A549 (cell line): ENCODE data around the gene SYT5. TPM values are rescaled to one million over a fixed set of nuclear protein-coding genes. Genes with fewer than 3 reads are reported as not detected.
A peak's percentile ranks its signal among the peaks of the same experiment; 100 is the strongest.

Experiments
- ATAC-seq, 2 experiments: fragments of 200-7000 bp in 1 of 2; fragments of >200 bp in 1 of 2; cut with Nextera tagmentation in 1 of 2; cut with Tn5 transposase in 1 of 2; 3 replicates each; pipeline versions ENCODE4 v1.8.0 to v1.9.1; 2018 to 2020; ENCODE audit warnings: mild to moderate bottlenecking in 1 of 2, moderate library complexity in 1 of 2
- CTCF ChIA-PET: fragments of 300-600 bp; sonication (Branson Sonifier 250); formaldehyde crosslinking; extraction: SDS; loops from one replicate; lab custom pipeline; 2021; ENCODE audit warnings: antibody characterized with exemption, inconsistent platforms; lab: Yijun Ruan, JAX
- POLR2A ChIA-PET: fragments of 350-600 bp; formaldehyde crosslinking; extraction: SDS; loops from one replicate; lab custom pipeline; 2021; ENCODE audit warnings: antibody characterized with exemption, inconsistent platforms; lab: Yijun Ruan, JAX
- DNase-seq, 2 experiments: peaks; one replicate each; pipeline versions ENCODE4 v3.0.0 to v3.0.0-alpha.2; 2011 to 2016; ENCODE audit warnings: low read depth in 1 of 2, low spot score in 1 of 2
- FAIRE-seq: peaks from 2 replicates; lab custom pipeline; 2011; peaks lifted over from hg19 to GRCh38; lab: Jason Lieb, UNC
- H3K27ac ChIP-seq, 2 experiments: fragments of >200 bp; sonication (Bioruptor Twin); formaldehyde crosslinking; 3 replicates each; pipeline ENCODE4 v1.5.1; 2016 to 2017
- H3K4me1 ChIP-seq: fragments of >200 bp; sonication (Bioruptor Twin); formaldehyde crosslinking; 3 replicates; pipeline ENCODE4 v1.6.1; 2016
- H3K4me2 ChIP-seq: fragments of >200 bp; sonication (Bioruptor Twin); formaldehyde crosslinking; 3 replicates; pipeline ENCODE4 v1.6.1; 2016
- H3K4me3 ChIP-seq: fragments of >200 bp; sonication (Bioruptor Twin); formaldehyde crosslinking; 3 replicates; pipeline ENCODE4 v1.5.1; 2016
- H3K9me3 ChIP-seq: fragments of >200 bp; sonication (Bioruptor Twin); formaldehyde crosslinking; 3 replicates; pipeline ENCODE4 v1.6.1; 2016
- CBX2 ChIP-seq: fragments of 200-600 bp; sonication (generic); IDR thresholded peaks from 2 replicates; pipeline ENCODE4 v1.6.1; 2016; ENCODE audit warnings: low read depth, mild to moderate bottlenecking, borderline replicate concordance
- CEBPB ChIP-seq, 2 experiments: fragments of >200 bp in 1 of 2; sonication (Bioruptor Twin) in 1 of 2; formaldehyde crosslinking in 1 of 2; IDR thresholded peaks; 2 replicates each; pipeline ENCODE4 v1.6.1; 2012 to 2016
- ESRRA ChIP-seq: fragments of 150-350 bp; IDR thresholded peaks from 2 replicates; pipeline ENCODE4 v1.6.1; 2014; ENCODE audit warnings: mild to moderate bottlenecking, low read length, borderline replicate concordance
- HMGXB4 ChIP-seq: fragments of 250-450 bp; sonication (Bioruptor Pico); IDR thresholded peaks from 2 replicates; pipeline ENCODE4 v1.5.0; 2021; ENCODE audit warnings: mild to moderate bottlenecking, moderate library complexity, borderline replicate concordance
- HOXB13 ChIP-seq: fragments of 250-450 bp; sonication (Bioruptor Pico); IDR thresholded peaks from 2 replicates; pipeline ENCODE4 v1.5.0; 2020; ENCODE audit warnings: low read depth, mild to moderate bottlenecking, moderate library complexity
- JUN ChIP-seq, 2 experiments: fragments of >200 bp; sonication (Bioruptor Twin); formaldehyde crosslinking; IDR thresholded peaks; 2 replicates in 1 of 2; 3 replicates in 1 of 2; pipeline ENCODE4 v1.6.1; 2016 to 2017
- KDM5A ChIP-seq: fragments of 200-600 bp; sonication (generic); IDR thresholded peaks from 2 replicates; pipeline ENCODE4 v1.6.1; 2016; ENCODE audit warnings: antibody characterized with exemption, mild to moderate bottlenecking
- POLR2A ChIP-seq: IDR thresholded peaks from 2 replicates; pipeline ENCODE4 v1.6.1; 2012; ENCODE audit warnings: mild to moderate bottlenecking, low read length
- RARB ChIP-seq: fragments of 250-450 bp; sonication (Bioruptor Pico); IDR thresholded peaks from 2 replicates; pipeline ENCODE4 v1.8.0; 2021; ENCODE audit warnings: mild to moderate bottlenecking, moderate library complexity
- RCOR1 ChIP-seq: fragments of 150-350 bp; IDR thresholded peaks from 2 replicates; pipeline ENCODE4 v1.6.1; 2014; ENCODE audit warnings: antibody characterized with exemption, low read length, low read depth
- RNF2 ChIP-seq: fragments of 200-600 bp; sonication (generic); IDR thresholded peaks from 2 replicates; pipeline ENCODE4 v1.6.1; 2016; ENCODE audit warnings: low read depth, mild to moderate bottlenecking, antibody characterized with exemption, moderate library complexity, borderline replicate concordance
- SMC3 ChIP-seq: fragments of >200 bp; sonication (Bioruptor Twin); formaldehyde crosslinking; IDR thresholded peaks from 3 replicates; pipeline ENCODE4 v1.6.1; 2018; ENCODE audit warnings: inconsistent platforms
- USF2 ChIP-seq: fragments of 450-650 bp; IDR thresholded peaks from 2 replicates; pipeline ENCODE4 v1.6.1; 2014; ENCODE audit warnings: antibody characterized with exemption
- WGBS: methylation state at CpG from one replicate; pipeline ENCODE4 v1.1.6; 2017; ENCODE audit errors: missing lambda C conversion rate; 5-methylcytosine and 5-hydroxymethylcytosine counted together
- polyA plus RNA-seq, 4 experiments: library from polyadenylated mRNA; depleted of rRNA in 3 of 4; stranded (reverse); fragments of >200 nt; fragmentation: RNase III in 1 of 4; extraction: RNeasy Plus Mini Kit Qiagen cat#74134 plus additional on column Dnase treatment in 1 of 4; gene quantifications; 2 replicates in 3 of 4; 3 replicates in 1 of 4; pipeline ENCODE4 v1.2.3, GENCODE V29; 2011 to 2017
- TF ChIP-seq, protein P1 (sequence below): fragments of >200 bp; sonication (Bioruptor Twin); formaldehyde crosslinking; IDR thresholded peaks from 2 replicates; pipeline ENCODE4 v1.6.1; 2016
- TF ChIP-seq, protein P2 (sequence below): IDR thresholded peaks from 2 replicates; pipeline ENCODE4 v1.6.1; 2012

The SYT5 gene
- polyA plus RNA-seq, 2 of the 4 experiments (the other 2 are of a cell fraction): 0.23 to 0.65 TPM

- FAIRE-seq (no peak), DNase-seq (peak; percentile 47 to 55), ATAC-seq (peak; percentile 18 to 37; a peak in 5 of 6 replicates)
- H3K4me3 ChIP-seq: no peak overlapping the region
- CTCF ChIA-PET: interaction anchor here (0.6 to 4.5 kb wide), 42 partner anchors 8 to 488 kb away, joined by 3 to 123 read pairs (median 6); partner anchors contain the start of genes DNAAF3, HSPBP1, PPP1R12C and PPP6R1
- TF ChIP-seq, protein P1, sequence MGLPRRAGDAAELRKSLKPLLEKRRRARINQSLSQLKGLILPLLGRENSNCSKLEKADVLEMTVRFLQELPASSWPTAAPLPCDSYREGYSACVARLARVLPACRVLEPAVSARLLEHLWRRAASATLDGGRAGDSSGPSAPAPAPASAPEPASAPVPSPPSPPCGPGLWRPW: no peak
- TF ChIP-seq HOXB13 (CRISPR knock-in tag): no peak
- no peak for TF ChIP-seq USF2
- POLR2A ChIA-PET: interaction anchor here (0.6 to 1.0 kb wide), 3 partner anchors 12 to 263 kb away, joined by 3 to 6 read pairs (median 5); no protein-coding TSS in a partner anchor
- H3K9me3 ChIP-seq: no peaks in the 10 kb centered on the region
- peak overlapping the region; percentile 47 for H3K4me2 ChIP-seq
- WGBS: 58% methylated on average over 16 of the region's 18 CpGs
- peaks cover 20% of the 10 kb centered on the region for H3K4me1 ChIP-seq
- H3K27ac ChIP-seq: peak overlapping the region in 1 of 2 experiments; percentile 69; a peak in 3 of 6 replicates
Measured at GRCh38 chr19:55158848-55159749, 21.0 kb downstream of the SYT5 start.

- TF ChIP-seq SMC3 (no peak), CBX2 (no peak), RNF2 (no peak), KDM5A (no peak), CEBPB (IDR thresholded peaks at IDR 0.05) (no peak), RCOR1 (no peak), RARB (CRISPR knock-in tag) (no peak), ESRRA (no peak), POLR2A (no peak), JUN (IDR thresholded peaks at IDR 0.05) (no peak), HMGXB4 (CRISPR knock-in tag) (no peak)
- TF ChIP-seq, protein P2, sequence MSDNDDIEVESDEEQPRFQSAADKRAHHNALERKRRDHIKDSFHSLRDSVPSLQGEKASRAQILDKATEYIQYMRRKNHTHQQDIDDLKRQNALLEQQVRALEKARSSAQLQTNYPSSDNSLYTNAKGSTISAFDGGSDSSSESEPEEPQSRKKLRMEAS: no peak
- TF ChIP-seq, protein P1: no peak
- POLR2A ChIA-PET: interaction anchor here (0.6 kb wide), 1 partner anchor 264 kb away, joined by 6 read pairs; no protein-coding TSS in a partner anchor
- H3K4me3 ChIP-seq: no peak overlapping the region
Measured at GRCh38 chr19:55158423-55158822, 21.7 kb downstream of the SYT5 start.

More at GRCh38 chr19:55158423-55158822, 21.7 kb downstream of the SYT5 start:
- DNase-seq: no peak
- Histone ChIP-seq H3K4me1 (peaks cover 20% of the 10 kb centered on the region), H3K9me3 (no peaks in the 10 kb centered on the region), H3K27ac (peak overlapping the region in 1 of 2 experiments; percentile 69; a peak in 3 of 6 replicates), H3K4me2 (peak overlapping the region; percentile 47; the same call in 2 of the 3 replicates)
- WGBS: 68% methylated on average over 4 of the region's 4 CpGs
- ATAC-seq: no peak
- no peak for FAIRE-seq
- CTCF ChIA-PET: interaction anchor here (0.6 to 4.5 kb wide), 8 partner anchors 10 to 277 kb away, joined by 3 to 123 read pairs (median 20); partner anchors contain the start of genes DNAAF3 and TNNT1
